Keratinocyte (primary cell): ENCODE measurements around the gene AK9. TPM values are rescaled to one million over a fixed set of nuclear protein-coding genes. Genes with fewer than 3 reads are reported as not detected.

Source experiments
- DNase-seq: peaks from one replicate; pipeline ENCODE4 v3.0.0-alpha.2; 2011; ENCODE audit warnings: low read depth, missing footprints, low spot score
- FAIRE-seq: peaks from 2 replicates; lab custom pipeline; 2011; peaks lifted over from hg19 to GRCh38; lab: Jason Lieb, UNC
- H2AFZ ChIP-seq: 2 replicates; pipeline ENCODE4 v1.6.0; 2012; ENCODE audit warnings: low read length, control low read depth, inconsistent platforms; ENCODE audit not compliant: control insufficient read depth
- H3K27ac ChIP-seq: 2 replicates; pipeline ENCODE4 v1.5.1; 2011; ENCODE audit warnings: low read length; ENCODE audit not compliant: control insufficient read depth, insufficient read depth
- H3K27me3 ChIP-seq: 3 replicates; pipeline ENCODE4 v1.6.0; 2011; ENCODE audit warnings: low read length; ENCODE audit not compliant: control insufficient read depth, insufficient read depth; ENCODE audit errors: extremely low read depth
- H3K36me3 ChIP-seq, 2 experiments: 2 replicates in 1 of 2; 3 replicates in 1 of 2; pipeline ENCODE4 v1.5.1; 2011; ENCODE audit warnings: low read length in 2 of 2, mild to moderate bottlenecking in 1 of 2; ENCODE audit not compliant: control insufficient read depth in 2 of 2, insufficient read depth in 2 of 2; ENCODE audit errors: extremely low read depth in 1 of 2
- H3K4me1 ChIP-seq: 3 replicates; pipeline ENCODE4 v1.5.1; 2011; ENCODE audit warnings: low read length; ENCODE audit not compliant: control insufficient read depth, insufficient read depth; ENCODE audit errors: extremely low read depth
- H3K4me2 ChIP-seq: 3 replicates; pipeline ENCODE4 v1.6.0; 2011; ENCODE audit warnings: low read depth, low read length; ENCODE audit not compliant: control insufficient read depth, insufficient read depth; ENCODE audit errors: extremely low read depth
- H3K4me3 ChIP-seq, 3 experiments: fragments of 200-600 bp in 1 of 3; sonication (generic) in 1 of 3; 2 replicates in 2 of 3; 3 replicates in 1 of 3; pipeline ENCODE4 v1.5.1; 2011 to 2016; ENCODE audit warnings: low read length in 3 of 3, mild to moderate bottlenecking in 3 of 3, control low read depth in 2 of 3, inconsistent platforms in 1 of 3, low read depth in 1 of 3, mixed read lengths in 1 of 3, mixed run types in 1 of 3, moderate library complexity in 1 of 3; ENCODE audit not compliant: control insufficient read depth in 2 of 3, insufficient read depth in 2 of 3; ENCODE audit errors: extremely low read depth in 1 of 3
- H3K79me2 ChIP-seq: 2 replicates; pipeline ENCODE4 v1.6.0; 2012; ENCODE audit warnings: low read length; ENCODE audit not compliant: control insufficient read depth, insufficient read depth
- H3K9ac ChIP-seq: 3 replicates; pipeline ENCODE4 v1.6.0; 2011; ENCODE audit warnings: low read length; ENCODE audit not compliant: control insufficient read depth, insufficient read depth; ENCODE audit errors: extremely low read depth
- H3K9me1 ChIP-seq: 3 replicates; pipeline ENCODE4 v1.6.0; 2011; ENCODE audit warnings: low read length; ENCODE audit not compliant: control insufficient read depth, insufficient read depth; ENCODE audit errors: extremely low read depth
- H3K9me3 ChIP-seq: 2 replicates; pipeline ENCODE4 v1.5.1; 2012; ENCODE audit warnings: low read depth, low read length; ENCODE audit not compliant: control insufficient read depth
- H4K20me1 ChIP-seq: 3 replicates; pipeline ENCODE4 v1.6.0; 2011; ENCODE audit warnings: low read length; ENCODE audit not compliant: control insufficient read depth, insufficient read depth; ENCODE audit errors: extremely low read depth
- CTCF ChIP-seq, 3 experiments: IDR thresholded peaks in 1 of 3; conservative IDR thresholded peaks in 1 of 3; optimal IDR thresholded peaks in 1 of 3; 2 replicates in 2 of 3; 3 replicates in 1 of 3; pipeline versions ENCODE3 to v1.5.1; 2011; ENCODE audit warnings: low read length in 3 of 3, mild to moderate bottlenecking in 3 of 3, moderate library complexity in 2 of 3, control low read depth in 1 of 3, inconsistent platforms in 1 of 3; ENCODE audit not compliant: insufficient read depth in 2 of 3; ENCODE audit errors: extremely low read depth in 1 of 3
- EZH2 ChIP-seq: IDR thresholded peaks from one replicate; pipeline ENCODE4 v1.6.1; 2012; ENCODE audit warnings: inconsistent platforms, mild to moderate bottlenecking, low read length, moderate library complexity
- dilution Hi-C: fragments of 300-500 bp; cut with MboI; formaldehyde crosslinking; loops from one replicate; pipeline ENCODE4 v1.7.0; 2020; ENCODE audit warnings: low sequenced_read_pairs; ENCODE audit not compliant: extremely low pct_ligation_motif_present
- polyA plus RNA-seq, 5 experiments: library from polyadenylated mRNA; depleted of rRNA in 3 of 5; stranded (reverse) in 3 of 5; stranded (forward) in 1 of 5; unstranded in 1 of 5; fragments of >200 nt; gene quantifications; 1 replicate in 1 of 5; 2 replicates in 3 of 5; 3 replicates in 1 of 5; pipeline versions ENCODE4 v1.2.1 to v1.2.3, GENCODE V29; 2011 to 2012; ENCODE audit warnings: missing spikeins in 2 of 5, low read depth in 1 of 5, low replicate concordance in 1 of 5

The AK9 gene
- polyA plus RNA-seq, 1 donor (not counting 4 experiments of a cell fraction or from before 2014, with no cell fraction given): 1.8 TPM

- no peak overlapping the region for H3K4me2 ChIP-seq
- no peak overlapping the region for H2AFZ ChIP-seq
- TF ChIP-seq CTCF (optimal IDR thresholded peaks at IDR 0.05 in 1 of 3, IDR thresholded peaks at IDR 0.05 in 1 of 3, conservative IDR thresholded peaks at IDR 0.05 in 1 of 3; ENCODE audit: extremely low read depth in 1 of 3, insufficient read depth in 2 of 3, low read length in 3 of 3) (no peak), EZH2 (no peak)
- DNase-seq (no peak), FAIRE-seq (no peak)
- no peak overlapping the region for H3K27ac ChIP-seq
- no peaks in the 10 kb centered on the region for H3K79me2 ChIP-seq
- dilution Hi-C loops: no loop called here
- no peaks in the 10 kb centered on the region for H3K4me1 ChIP-seq
- H3K9me3 ChIP-seq: no peaks in the 10 kb centered on the region
- no peaks in the 10 kb centered on the region for H3K27me3 ChIP-seq
- H3K9ac ChIP-seq: no peak overlapping the region
- no peak overlapping the region for H3K4me3 ChIP-seq
- H4K20me1 ChIP-seq: no peaks in the 10 kb centered on the region
- H3K9me1 ChIP-seq: no peaks in the 10 kb centered on the region
- H3K36me3 ChIP-seq: no peaks in the 10 kb centered on the region
Observed at GRCh38 chr6:109644131-109644530, 46.9 kb downstream of the AK9 start.

GRCh38 chr6:109632405-109632804 is 58.6 kb downstream of the AK9 start:
- TF ChIP-seq CTCF (optimal IDR thresholded peaks at IDR 0.05 in 1 of 3, IDR thresholded peaks at IDR 0.05 in 1 of 3, conservative IDR thresholded peaks at IDR 0.05 in 1 of 3; ENCODE audit: extremely low read depth in 1 of 3, insufficient read depth in 2 of 3, low read length in 3 of 3) (no peak), EZH2 (no peak)

More at GRCh38 chr6:109632405-109632804, 58.6 kb downstream of the AK9 start:
- FAIRE-seq: no peak
- Histone ChIP-seq H3K9me1 (no peaks in the 10 kb centered on the region), H3K9ac (no peak overlapping the region), H3K27me3 (peaks cover 4% of the 10 kb centered on the region), H3K4me2 (no peak overlapping the region), H3K79me2 (no peaks in the 10 kb centered on the region), H3K4me3 (no peak overlapping the region), H2AFZ (no peak overlapping the region), H3K4me1 (no peaks in the 10 kb centered on the region), H3K27ac (no peak overlapping the region), H3K36me3 (no peaks in the 10 kb centered on the region), H4K20me1 (no peaks in the 10 kb centered on the region), H3K9me3 (no peaks in the 10 kb centered on the region)
- dilution Hi-C loops: no loop called here
- no peak for DNase-seq
